Superior temporal gyrus (tissue), 1 donor: ENCODE results near the gene ARL3.
"Not testable (repeated sequence)": the region's sequence is repeated elsewhere in the genome, so short reads cannot be mapped to it uniquely, and the experiment has no call there.

Source experiments
- DNase-seq: peaks from one replicate; pipeline ENCODE4 v3.0.0-alpha.2; 2016; ENCODE audit errors: extremely low spot score

The ARL3 gene

GRCh38 chr10:102738692-102739121 is 24.5 kb upstream of the ARL3 start:
- no peak for DNase-seq

GRCh38 chr10:102735065-102735562 is 20.9 kb upstream of the ARL3 start:
- DNase-seq: no peak

- DNase-seq: no peak
Measured at GRCh38 chr10:102732661-102733060, 18.5 kb upstream of the ARL3 start.

GRCh38 chr10:102731222-102731800 is 17.1 kb upstream of the ARL3 start:
- no peak for DNase-seq

- DNase-seq: peak; percentile 91
Measured at GRCh38 chr10:102729029-102730026, 15.1 kb upstream of the ARL3 start.

- no peak for DNase-seq
Measured at GRCh38 chr10:102727037-102727818, 13.0 kb upstream of the ARL3 start.

GRCh38 chr10:102726274-102726673 is 12.1 kb upstream of the ARL3 start:
- no peak for DNase-seq

GRCh38 chr10:102723989-102724388 is 9.8 kb upstream of the ARL3 start:
- no peak for DNase-seq

- no peak for DNase-seq
Measured at GRCh38 chr10:102721954-102722353, 7.8 kb upstream of the ARL3 start.

GRCh38 chr10:102720775-102721301 is 6.6 kb upstream of the ARL3 start:
- DNase-seq: no peak

GRCh38 chr10:102720337-102720736 is 6.1 kb upstream of the ARL3 start:
- DNase-seq: no peak

GRCh38 chr10:102718220-102718619 is 4.0 kb upstream of the ARL3 start:
- no peak for DNase-seq

GRCh38 chr10:102716900-102717565 is 2.8 kb upstream of the ARL3 start:
- not testable (repeated sequence) for DNase-seq

- DNase-seq: no peak
Measured at GRCh38 chr10:102715880-102716279, 1.7 kb upstream of the ARL3 start.

- DNase-seq: no peak
Measured at GRCh38 chr10:102714621-102715455, 641 bp upstream of the ARL3 start, which contains the start of gene SFXN2. Gene SFXN2, plus strand, starts transcription at chr10:102714636. Its CDS starts 12,001 bp downstream, at chr10:102726637.

GRCh38 chr10:102713539-102713813 is 721 bp downstream of the ARL3 start:
- peak; percentile 54 for DNase-seq

- no peak for DNase-seq
Measured at GRCh38 chr10:102712843-102713538, 1.2 kb downstream of the ARL3 start.

GRCh38 chr10:102712089-102712488 is 2.1 kb downstream of the ARL3 start:
- no peak for DNase-seq

GRCh38 chr10:102710609-102711008 is 3.6 kb downstream of the ARL3 start:
- DNase-seq: no peak

- no peak for DNase-seq
Measured at GRCh38 chr10:102705531-102705930, 8.7 kb downstream of the ARL3 start.
